Keratinocyte (primary cell): ENCODE data around the gene CYP4F8. TPM values are rescaled to one million over a fixed set of nuclear protein-coding genes. Genes with fewer than 3 reads are reported as not detected.

Experiments used
- DNase-seq: peaks from one replicate; pipeline ENCODE4 v3.0.0-alpha.2; 2011; ENCODE audit warnings: low read depth, missing footprints, low spot score
- FAIRE-seq: peaks from 2 replicates; lab custom pipeline; 2011; peaks lifted over from hg19 to GRCh38; lab: Jason Lieb, UNC
- H2AFZ ChIP-seq: 2 replicates; pipeline ENCODE4 v1.6.0; 2012; ENCODE audit warnings: low read length, control low read depth, inconsistent platforms; ENCODE audit not compliant: control insufficient read depth
- H3K27ac ChIP-seq: 2 replicates; pipeline ENCODE4 v1.5.1; 2011; ENCODE audit warnings: low read length; ENCODE audit not compliant: control insufficient read depth, insufficient read depth
- H3K27me3 ChIP-seq: 3 replicates; pipeline ENCODE4 v1.6.0; 2011; ENCODE audit warnings: low read length; ENCODE audit not compliant: control insufficient read depth, insufficient read depth; ENCODE audit errors: extremely low read depth
- H3K36me3 ChIP-seq, 2 experiments: 2 replicates in 1 of 2; 3 replicates in 1 of 2; pipeline ENCODE4 v1.5.1; 2011; ENCODE audit warnings: low read length in 2 of 2, mild to moderate bottlenecking in 1 of 2; ENCODE audit not compliant: control insufficient read depth in 2 of 2, insufficient read depth in 2 of 2; ENCODE audit errors: extremely low read depth in 1 of 2
- H3K4me1 ChIP-seq: 3 replicates; pipeline ENCODE4 v1.5.1; 2011; ENCODE audit warnings: low read length; ENCODE audit not compliant: control insufficient read depth, insufficient read depth; ENCODE audit errors: extremely low read depth
- H3K4me2 ChIP-seq: 3 replicates; pipeline ENCODE4 v1.6.0; 2011; ENCODE audit warnings: low read depth, low read length; ENCODE audit not compliant: control insufficient read depth, insufficient read depth; ENCODE audit errors: extremely low read depth
- H3K4me3 ChIP-seq, 3 experiments: fragments of 200-600 bp in 1 of 3; sonication (generic) in 1 of 3; 2 replicates in 2 of 3; 3 replicates in 1 of 3; pipeline ENCODE4 v1.5.1; 2011 to 2016; ENCODE audit warnings: low read length in 3 of 3, mild to moderate bottlenecking in 3 of 3, control low read depth in 2 of 3, inconsistent platforms in 1 of 3, low read depth in 1 of 3, mixed read lengths in 1 of 3, mixed run types in 1 of 3, moderate library complexity in 1 of 3; ENCODE audit not compliant: control insufficient read depth in 2 of 3, insufficient read depth in 2 of 3; ENCODE audit errors: extremely low read depth in 1 of 3
- H3K79me2 ChIP-seq: 2 replicates; pipeline ENCODE4 v1.6.0; 2012; ENCODE audit warnings: low read length; ENCODE audit not compliant: control insufficient read depth, insufficient read depth
- H3K9ac ChIP-seq: 3 replicates; pipeline ENCODE4 v1.6.0; 2011; ENCODE audit warnings: low read length; ENCODE audit not compliant: control insufficient read depth, insufficient read depth; ENCODE audit errors: extremely low read depth
- H3K9me1 ChIP-seq: 3 replicates; pipeline ENCODE4 v1.6.0; 2011; ENCODE audit warnings: low read length; ENCODE audit not compliant: control insufficient read depth, insufficient read depth; ENCODE audit errors: extremely low read depth
- H3K9me3 ChIP-seq: 2 replicates; pipeline ENCODE4 v1.5.1; 2012; ENCODE audit warnings: low read depth, low read length; ENCODE audit not compliant: control insufficient read depth
- H4K20me1 ChIP-seq: 3 replicates; pipeline ENCODE4 v1.6.0; 2011; ENCODE audit warnings: low read length; ENCODE audit not compliant: control insufficient read depth, insufficient read depth; ENCODE audit errors: extremely low read depth
- CTCF ChIP-seq, 3 experiments: IDR thresholded peaks in 1 of 3; conservative IDR thresholded peaks in 1 of 3; optimal IDR thresholded peaks in 1 of 3; 2 replicates in 2 of 3; 3 replicates in 1 of 3; pipeline versions ENCODE3 to v1.5.1; 2011; ENCODE audit warnings: low read length in 3 of 3, mild to moderate bottlenecking in 3 of 3, moderate library complexity in 2 of 3, control low read depth in 1 of 3, inconsistent platforms in 1 of 3; ENCODE audit not compliant: insufficient read depth in 2 of 3; ENCODE audit errors: extremely low read depth in 1 of 3
- EZH2 ChIP-seq: IDR thresholded peaks from one replicate; pipeline ENCODE4 v1.6.1; 2012; ENCODE audit warnings: inconsistent platforms, mild to moderate bottlenecking, low read length, moderate library complexity
- dilution Hi-C: fragments of 300-500 bp; cut with MboI; formaldehyde crosslinking; loops from one replicate; pipeline ENCODE4 v1.7.0; 2020; ENCODE audit warnings: low sequenced_read_pairs; ENCODE audit not compliant: extremely low pct_ligation_motif_present
- polyA plus RNA-seq, 5 experiments: library from polyadenylated mRNA; depleted of rRNA in 3 of 5; stranded (reverse) in 3 of 5; stranded (forward) in 1 of 5; unstranded in 1 of 5; fragments of >200 nt; gene quantifications; 1 replicate in 1 of 5; 2 replicates in 3 of 5; 3 replicates in 1 of 5; pipeline versions ENCODE4 v1.2.1 to v1.2.3, GENCODE V29; 2011 to 2012; ENCODE audit warnings: missing spikeins in 2 of 5, low read depth in 1 of 5, low replicate concordance in 1 of 5

CYP4F8 gene
- polyA plus RNA-seq, 1 donor (not counting 4 experiments of a cell fraction or from before 2014, with no cell fraction given) = not detected

GRCh38 chr19:15587663-15588062, 27.4 kb upstream of the CYP4F8 start:
- H3K79me2 ChIP-seq = no peaks in the 10 kb centered on the region
- H3K9me1 ChIP-seq = no peaks in the 10 kb centered on the region
- FAIRE-seq = no peak
- H3K36me3 ChIP-seq = no peaks in the 10 kb centered on the region
- no peak overlapping the region for H3K4me2 ChIP-seq
- H3K4me1 ChIP-seq = no peaks in the 10 kb centered on the region
- peaks cover 3% of the 10 kb centered on the region for H3K27me3 ChIP-seq
- no peak for TF ChIP-seq CTCF (optimal IDR thresholded peaks at IDR 0.05 in 1 of 3, IDR thresholded peaks at IDR 0.05 in 1 of 3, conservative IDR thresholded peaks at IDR 0.05 in 1 of 3; ENCODE audit: extremely low read depth in 1 of 3, insufficient read depth in 2 of 3, low read length in 3 of 3)
- TF ChIP-seq EZH2 = no peak
- no peak overlapping the region for H3K9ac ChIP-seq
- DNase-seq = no peak
- H3K9me3 ChIP-seq = no peaks in the 10 kb centered on the region
- H3K4me3 ChIP-seq = no peak overlapping the region
- no peaks in the 10 kb centered on the region for H4K20me1 ChIP-seq
- H3K27ac ChIP-seq = no peak overlapping the region
- no peak overlapping the region for H2AFZ ChIP-seq
- dilution Hi-C loops = no loop called here

GRCh38 chr19:15588265-15588664, 26.8 kb upstream of the CYP4F8 start:
- Histone ChIP-seq H3K4me3 (no peak overlapping the region), H3K9me3 (no peaks in the 10 kb centered on the region), H3K9me1 (no peaks in the 10 kb centered on the region), H2AFZ (no peak overlapping the region), H3K79me2 (no peaks in the 10 kb centered on the region), H3K27me3 (peaks cover 2% of the 10 kb centered on the region), H3K9ac (no peak overlapping the region), H3K36me3 (no peaks in the 10 kb centered on the region), H4K20me1 (no peaks in the 10 kb centered on the region), H3K27ac (no peak overlapping the region), H3K4me1 (no peaks in the 10 kb centered on the region), H3K4me2 (no peak overlapping the region)
- DNase-seq = no peak
- dilution Hi-C loops = no loop called here
- no peak for FAIRE-seq
- no peak for TF ChIP-seq CTCF (optimal IDR thresholded peaks at IDR 0.05 in 1 of 3, IDR thresholded peaks at IDR 0.05 in 1 of 3, conservative IDR thresholded peaks at IDR 0.05 in 1 of 3; ENCODE audit: extremely low read depth in 1 of 3, insufficient read depth in 2 of 3, low read length in 3 of 3)
- TF ChIP-seq EZH2 = no peak
